HG03045 (cell line): ENCODE data around the gene ERBIN.

Experiments
- ATAC-seq: cut with Tn5 transposase; IDR thresholded peaks from one replicate; pipeline ENCODE4 v1.9.1; 2021; ENCODE audit warnings: mild to moderate bottlenecking, moderate library complexity; ENCODE audit not compliant: unreplicated experiment

The ERBIN gene

GRCh38 chr5:66113160-66113559 is 186.8 kb downstream of the ERBIN start:
- no peak for ATAC-seq

- ATAC-seq: no peak
These were observed 191.9 kb downstream of the ERBIN start for GRCh38 chr5:66118304-66118703.

GRCh38 chr5:66122379-66123034 is 196.1 kb downstream of the ERBIN start:
- ATAC-seq: no peak

- ATAC-seq: no peak
These were observed 202.8 kb downstream of the ERBIN start for GRCh38 chr5:66129144-66129543.

GRCh38 chr5:66130493-66130892 is 204.1 kb downstream of the ERBIN start:
- ATAC-seq: no peak
